GM18517 (cell line): ENCODE data around the gene CASD1.

ENCODE experiments used
- ATAC-seq: cut with Tn5 transposase; IDR thresholded peaks from one replicate; pipeline ENCODE4 v1.9.1; 2021; ENCODE audit warnings: mild to moderate bottlenecking, moderate library complexity; ENCODE audit not compliant: unreplicated experiment

The CASD1 gene

GRCh38 chr7:94579470-94579869 lies 69.9 kb downstream of the CASD1 start:
- no peak for ATAC-seq

GRCh38 chr7:94580601-94581000 lies 71.0 kb downstream of the CASD1 start:
- ATAC-seq: no peak

GRCh38 chr7:94584113-94584512 lies 74.5 kb downstream of the CASD1 start:
- ATAC-seq: no peak

GRCh38 chr7:94588075-94588474 lies 78.5 kb downstream of the CASD1 start:
- no peak for ATAC-seq

GRCh38 chr7:94590526-94591162 lies 81.0 kb downstream of the CASD1 start:
- no peak for ATAC-seq

- no peak for ATAC-seq
Measured at GRCh38 chr7:94591176-94591575, 81.6 kb downstream of the CASD1 start.

GRCh38 chr7:94594882-94595281 lies 85.3 kb downstream of the CASD1 start:
- ATAC-seq: no peak

- ATAC-seq: no peak
Measured at GRCh38 chr7:94595717-94596116, 86.1 kb downstream of the CASD1 start.

- no peak for ATAC-seq
Measured at GRCh38 chr7:94600267-94600666, 90.7 kb downstream of the CASD1 start.

GRCh38 chr7:94602181-94602580 lies 92.6 kb downstream of the CASD1 start:
- no peak for ATAC-seq

GRCh38 chr7:94605031-94605430 lies 95.4 kb downstream of the CASD1 start:
- peak; percentile 65 for ATAC-seq
